Endometrium (tissue), 2 donors: ENCODE results near the gene APLF.
"Not testable (repeated sequence)": the region's sequence is repeated elsewhere in the genome, so short reads cannot be mapped to it uniquely, and the experiment has no call there.

Experiments used
- FAIRE-seq: peaks from 2 replicates; lab custom pipeline; 2012; peaks lifted over from hg19 to GRCh38; lab: Jason Lieb, UNC
- donor health status: control.
- donor health status: control.

The APLF gene

GRCh38 chr2:68529156-68529555 is 61.8 kb downstream of the APLF start:
- FAIRE-seq, result not testable (repeated sequence)

- not testable (repeated sequence) for FAIRE-seq
Measured at GRCh38 chr2:68529651-68530050, 62.3 kb downstream of the APLF start.

DNA sequence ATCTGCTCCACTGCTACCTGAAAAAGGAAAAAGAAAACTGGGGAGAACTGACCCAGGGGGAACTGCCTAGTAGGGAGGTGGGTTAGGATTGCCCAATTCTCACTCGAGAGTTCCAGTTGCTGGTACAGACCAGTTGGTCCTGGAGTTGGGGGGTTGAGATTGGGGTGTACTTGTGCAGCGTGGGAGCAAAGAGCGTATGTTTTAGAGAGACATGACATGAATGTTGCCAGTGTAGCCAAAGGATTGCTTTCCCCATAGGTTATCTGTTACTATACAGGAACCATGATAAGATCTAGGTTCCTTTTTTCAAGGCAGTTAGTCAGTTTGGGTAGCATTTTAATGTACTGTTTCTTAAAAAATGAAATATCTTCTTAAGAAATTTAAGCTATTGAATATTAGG is 68.6 kb downstream of the APLF start:
- FAIRE-seq, result no peak

DNA sequence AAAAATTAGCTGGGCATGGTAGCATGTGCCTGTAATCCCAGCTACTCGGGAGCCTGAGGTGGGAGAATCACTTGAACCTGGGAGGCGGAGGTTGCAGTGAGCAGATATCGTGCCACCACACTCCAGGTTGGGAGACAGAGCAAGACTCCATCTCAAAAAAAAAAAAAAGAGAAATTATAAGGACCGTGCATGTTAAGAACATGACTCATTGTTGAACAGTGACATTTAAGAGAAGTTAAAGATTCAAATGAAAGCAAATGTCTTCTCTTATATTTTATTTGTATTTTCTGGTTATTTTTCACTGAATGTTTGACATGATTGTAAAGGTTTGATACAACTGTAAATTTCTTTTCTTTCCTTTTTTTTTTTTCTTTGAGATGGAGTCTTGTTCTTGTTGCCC is 69.6 kb downstream of the APLF start:
- FAIRE-seq, result no peak

DNA sequence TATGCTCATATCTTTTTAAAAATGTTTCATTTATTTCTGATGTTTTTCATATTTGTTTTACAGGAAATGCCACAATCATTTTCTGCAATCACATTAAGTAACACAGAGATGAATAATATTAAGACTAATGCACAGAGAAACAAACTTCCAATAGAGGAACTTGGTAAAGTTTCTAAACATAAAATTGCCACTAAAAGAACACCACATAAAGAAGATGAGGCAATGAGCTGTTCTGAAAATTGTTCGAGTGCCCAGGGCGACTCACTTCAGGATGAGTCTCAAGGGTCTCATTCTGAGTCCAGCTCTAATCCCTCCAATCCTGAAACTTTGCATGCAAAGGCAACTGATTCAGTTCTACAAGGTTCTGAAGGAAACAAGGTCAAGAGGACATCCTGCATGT is 70.4 kb downstream of the APLF start:
- FAIRE-seq, result no peak

- FAIRE-seq, result no peak
Measured at GRCh38 chr2:68544811-68545210, 77.4 kb downstream of the APLF start.

- FAIRE-seq, result peak; percentile 53
Measured at GRCh38 chr2:68548396-68548795, 81.0 kb downstream of the APLF start.

DNA sequence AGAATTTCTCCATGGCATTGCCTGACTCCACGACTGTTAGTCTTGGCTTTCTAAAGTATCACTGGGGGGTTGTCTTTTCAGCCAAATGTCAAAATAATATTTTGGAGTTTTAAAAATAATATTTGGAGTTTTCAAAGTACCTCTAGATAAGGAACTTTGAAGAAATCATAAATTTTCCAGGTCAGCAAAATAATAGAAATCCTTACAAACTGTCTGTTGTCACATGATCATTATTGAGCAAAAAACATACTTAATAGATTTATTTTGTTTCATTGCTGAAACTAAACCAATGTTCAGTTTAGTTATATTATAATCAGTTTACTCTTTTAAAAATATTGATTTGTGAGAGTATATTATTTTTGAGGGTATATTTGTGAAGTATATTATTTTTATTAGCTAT is 85.7 kb downstream of the APLF start:
- FAIRE-seq, result no peak

DNA sequence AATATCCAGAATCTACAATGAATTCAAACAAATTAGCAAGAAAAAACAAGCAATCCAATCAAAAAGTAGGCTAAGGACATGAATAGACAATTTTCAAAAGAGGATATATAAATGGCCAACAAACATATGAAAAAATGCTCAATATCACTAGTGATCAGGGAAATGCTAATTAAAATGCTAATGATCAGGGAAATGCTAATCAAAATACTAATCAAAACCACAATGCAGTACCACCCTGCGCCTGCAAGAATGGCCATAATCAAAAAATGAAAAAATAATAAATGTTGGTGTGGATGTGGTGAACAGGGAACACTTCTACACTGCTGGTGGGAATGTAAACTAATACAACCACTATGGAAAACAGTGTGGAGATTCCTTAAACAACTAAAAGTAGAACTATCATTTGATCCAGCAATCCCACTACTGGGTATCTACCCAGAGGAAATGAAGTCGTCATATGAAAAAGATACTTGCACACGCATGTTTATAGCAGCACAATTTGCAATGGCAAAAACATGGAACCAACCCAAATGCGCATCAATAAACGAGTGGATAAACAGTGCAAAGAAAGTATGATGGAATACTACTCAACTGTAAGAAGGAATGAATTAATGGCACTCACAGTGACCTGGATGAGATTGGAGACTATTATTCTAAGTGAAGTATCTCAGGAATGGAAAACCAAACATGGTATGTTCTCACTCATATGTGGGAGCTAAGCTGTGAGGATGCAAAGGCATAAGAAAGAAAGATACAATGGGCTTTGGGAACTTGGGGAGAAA is 88.2 kb downstream of the APLF start:
- not testable (repeated sequence) for FAIRE-seq

DNA sequence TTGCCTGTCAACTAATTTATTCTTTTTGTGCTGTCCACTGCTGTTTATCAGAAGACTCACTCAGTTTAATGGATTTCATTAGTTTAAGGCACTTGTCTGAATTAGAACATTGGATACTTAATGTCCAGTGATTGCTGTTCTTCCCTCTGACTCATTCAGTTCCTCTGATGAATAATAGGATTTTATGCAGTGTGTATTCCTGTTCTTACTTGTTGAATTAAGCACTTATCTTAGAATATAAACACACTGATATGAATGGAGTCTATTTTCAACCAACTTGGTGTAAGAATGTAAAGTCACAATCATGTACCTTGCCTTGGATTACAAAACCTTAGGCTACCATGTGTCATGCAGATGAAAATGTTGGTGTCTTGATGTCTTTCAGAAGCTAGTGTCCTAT is 89.0 kb downstream of the APLF start:
- FAIRE-seq, result no peak

GRCh38 chr2:68558576-68558975 is 91.2 kb downstream of the APLF start:
- FAIRE-seq, result no peak

DNA sequence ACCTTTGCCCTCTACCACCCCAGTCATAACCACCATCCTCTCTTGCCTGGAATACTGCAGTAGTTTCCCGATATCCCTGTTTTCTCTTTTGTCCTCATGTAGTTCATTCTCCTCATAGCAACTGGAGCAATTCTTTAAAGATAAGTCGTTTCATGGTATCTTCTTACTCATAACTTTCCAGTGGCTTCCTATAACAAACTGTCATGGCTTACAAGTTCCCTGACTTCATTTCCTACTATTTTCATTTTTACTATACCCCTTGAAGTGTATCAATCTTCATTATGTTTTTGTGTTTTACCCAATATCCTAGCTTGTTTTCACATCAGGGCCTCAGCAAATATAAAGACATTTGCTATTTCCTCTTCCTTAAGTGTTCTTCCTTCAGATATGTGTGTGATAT is 92.3 kb downstream of the APLF start:
- FAIRE-seq, result no peak

GRCh38 chr2:68560545-68560944 is 93.2 kb downstream of the APLF start:
- no peak for FAIRE-seq

DNA sequence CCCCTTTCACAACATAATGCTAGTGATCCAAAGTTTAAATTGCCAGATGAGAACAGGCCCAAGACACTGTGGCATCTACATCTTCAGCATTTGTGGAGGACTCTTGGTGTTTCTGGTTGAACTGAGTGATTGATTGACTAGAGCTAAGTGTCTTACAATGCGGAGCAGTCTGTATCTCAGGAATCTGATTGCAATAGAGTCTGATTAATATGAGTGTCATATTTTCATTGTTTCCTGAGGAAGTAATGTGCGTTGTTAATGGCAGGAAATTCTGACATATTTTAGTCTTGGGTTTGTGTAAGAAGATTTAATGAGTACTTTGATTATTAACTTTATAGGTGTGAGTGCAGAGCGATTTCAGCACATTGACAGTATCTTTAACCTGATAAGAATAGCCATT is 94.0 kb downstream of the APLF start:
- FAIRE-seq, result no peak

DNA sequence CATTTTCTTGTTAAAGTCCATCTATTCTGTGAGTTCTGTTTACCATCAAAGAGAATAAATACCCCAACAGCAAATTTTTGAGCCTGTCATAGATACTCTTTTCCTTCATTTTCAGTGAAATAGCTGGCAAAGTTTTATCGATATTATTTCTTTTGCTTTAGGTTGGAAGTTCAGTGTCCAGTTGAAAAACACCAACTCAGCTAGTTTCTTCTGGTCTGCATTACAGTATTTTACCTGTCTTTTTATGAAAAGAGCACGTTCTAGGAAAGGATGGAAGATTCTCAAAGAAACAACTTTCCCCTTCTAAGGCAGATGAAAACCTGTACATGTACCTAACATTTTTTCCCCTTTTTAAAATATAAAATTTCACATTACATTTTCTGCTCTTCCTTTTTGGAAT is 95.5 kb downstream of the APLF start:
- no peak for FAIRE-seq

GRCh38 chr2:68564426-68564825 is 97.0 kb downstream of the APLF start:
- no peak for FAIRE-seq

DNA sequence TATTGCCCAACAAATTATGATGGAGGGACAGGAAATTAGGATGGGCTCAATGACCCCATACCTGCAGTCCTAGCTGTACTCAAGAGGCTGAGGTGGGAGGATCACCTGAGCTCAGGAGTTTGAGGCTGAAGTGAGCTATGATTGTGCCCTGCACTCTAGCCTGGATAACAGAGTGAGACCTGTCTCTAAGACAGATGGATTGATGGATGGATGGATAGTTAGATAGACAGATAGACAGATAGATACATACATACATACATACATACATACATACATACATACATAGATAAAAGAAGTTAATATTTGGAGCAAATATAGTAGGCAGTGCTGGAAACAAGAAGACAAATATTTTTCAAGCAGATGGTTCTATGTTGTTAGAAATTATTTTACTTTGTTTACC is 97.9 kb downstream of the APLF start:
- no peak for FAIRE-seq

DNA sequence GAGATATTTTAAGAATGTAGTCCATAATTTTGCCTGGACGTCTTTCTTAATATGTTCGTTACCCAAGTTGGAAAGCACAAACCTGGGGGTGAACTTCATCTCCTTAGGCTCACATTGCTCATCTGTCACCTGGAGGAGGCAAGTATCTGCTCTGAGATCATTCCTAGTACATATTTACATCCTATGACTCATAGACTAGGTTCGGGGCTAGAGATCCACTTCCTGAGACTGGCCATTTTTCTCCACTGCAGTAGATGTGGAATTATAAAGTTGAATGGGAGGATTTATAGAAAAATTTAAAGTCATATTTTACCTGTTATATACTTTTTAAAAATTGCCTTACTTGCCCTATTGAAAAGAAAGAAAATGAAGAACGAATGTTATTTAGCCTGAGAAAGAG is 98.5 kb downstream of the APLF start:
- no peak for FAIRE-seq

DNA sequence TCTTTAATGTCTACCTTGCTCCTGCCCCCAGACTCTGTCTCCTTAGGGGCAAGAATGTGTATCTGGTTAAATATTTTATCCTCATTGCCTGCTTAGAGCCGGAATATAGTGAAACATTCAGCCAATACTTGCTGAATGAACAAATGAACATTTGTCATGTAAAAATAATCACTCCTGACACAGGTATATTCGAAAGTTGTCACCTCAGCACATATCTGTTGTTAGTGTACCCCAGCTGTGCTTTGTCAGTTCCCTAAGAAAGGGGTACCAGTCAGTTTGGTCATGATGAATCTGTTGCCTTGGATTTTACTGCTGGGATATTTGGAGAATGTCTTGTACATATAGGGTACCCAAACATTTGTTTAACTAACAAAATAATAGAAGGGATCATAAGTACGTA is 99.0 kb downstream of the APLF start:
- FAIRE-seq, result no peak

DNA sequence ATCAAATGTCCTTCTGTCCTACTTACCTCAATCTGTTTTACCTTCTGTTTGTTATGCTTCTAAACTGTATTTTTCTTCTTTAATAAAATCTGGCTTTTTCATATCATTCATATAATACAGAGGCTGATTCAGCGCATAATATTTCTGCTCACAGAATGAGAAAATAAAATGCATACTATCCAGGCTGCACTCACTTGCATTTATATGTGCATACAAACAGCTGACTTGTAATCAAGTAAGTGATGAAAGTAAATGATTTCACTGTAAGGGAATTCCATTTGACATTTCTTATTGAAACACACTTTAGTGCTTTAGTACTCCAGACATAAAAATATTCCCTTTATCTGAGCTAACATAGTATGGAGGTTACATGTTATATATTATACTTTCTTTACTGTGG is 100.7 kb downstream of the APLF start:
- no peak for FAIRE-seq

DNA sequence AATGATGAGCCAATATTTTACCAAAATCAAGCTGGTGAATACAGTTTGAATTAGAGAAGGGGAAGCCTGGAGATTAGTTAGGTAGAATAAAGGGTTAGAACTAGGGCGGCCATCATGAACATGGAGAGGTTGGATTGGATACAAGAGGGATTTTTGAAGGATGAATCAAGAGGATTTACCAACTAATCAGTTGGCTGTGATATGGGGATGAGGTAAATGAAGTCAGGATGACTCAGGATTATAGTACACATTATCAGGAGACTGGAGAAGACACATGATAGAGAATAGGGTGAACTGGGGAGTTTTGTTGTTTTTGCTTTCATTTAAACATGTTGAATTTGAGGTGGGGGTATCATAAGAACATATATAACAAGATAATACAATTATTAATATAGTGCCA is 102.2 kb downstream of the APLF start:
- FAIRE-seq, result no peak

DNA sequence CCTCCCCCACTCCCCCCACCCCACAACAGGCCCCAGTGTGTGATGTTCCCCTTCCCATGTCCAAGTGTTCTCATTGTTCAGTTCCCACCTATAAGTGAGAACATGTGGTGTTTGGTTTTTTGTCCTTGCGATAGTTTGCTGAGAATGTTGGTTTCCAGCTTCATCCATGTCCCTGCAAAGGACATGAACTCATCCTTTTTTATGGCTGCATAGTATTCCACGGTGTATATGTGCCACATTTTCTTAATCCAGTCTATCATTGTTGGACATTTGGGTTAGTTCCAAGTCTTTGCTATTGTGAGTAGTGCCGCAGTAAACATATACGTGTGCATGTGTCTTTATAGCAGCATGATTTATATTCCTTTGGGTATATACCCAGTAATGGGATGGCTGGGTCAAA is 103.0 kb downstream of the APLF start:
- FAIRE-seq, result not testable (repeated sequence)

DNA sequence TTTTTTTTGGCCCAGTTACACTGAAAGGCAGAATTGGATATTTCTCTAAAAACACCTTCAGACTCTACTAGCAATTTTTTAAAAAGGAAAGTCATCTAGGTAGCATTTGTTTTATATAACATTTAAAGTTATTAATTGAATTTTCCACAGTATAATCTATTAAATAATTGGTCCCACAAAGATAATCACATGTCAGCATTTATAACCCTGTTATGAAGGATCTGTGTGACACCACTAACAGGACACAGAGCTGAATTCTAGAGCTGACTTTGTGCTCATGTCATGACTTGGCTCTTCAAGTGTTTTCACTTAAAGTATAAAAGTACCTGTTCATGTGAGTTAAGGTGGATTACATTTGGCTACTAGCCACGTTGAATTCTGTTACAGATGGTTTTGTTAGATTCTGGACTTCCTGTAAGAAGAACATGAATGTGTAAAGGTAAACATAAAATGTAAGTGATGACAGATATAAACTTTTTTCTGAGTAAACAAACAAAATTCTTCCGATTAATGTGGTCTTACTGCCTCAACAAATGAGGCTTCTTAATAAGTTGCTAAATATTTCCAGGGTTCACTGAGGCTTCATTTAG is 106.9 kb downstream of the APLF start:
- no peak for FAIRE-seq

DNA sequence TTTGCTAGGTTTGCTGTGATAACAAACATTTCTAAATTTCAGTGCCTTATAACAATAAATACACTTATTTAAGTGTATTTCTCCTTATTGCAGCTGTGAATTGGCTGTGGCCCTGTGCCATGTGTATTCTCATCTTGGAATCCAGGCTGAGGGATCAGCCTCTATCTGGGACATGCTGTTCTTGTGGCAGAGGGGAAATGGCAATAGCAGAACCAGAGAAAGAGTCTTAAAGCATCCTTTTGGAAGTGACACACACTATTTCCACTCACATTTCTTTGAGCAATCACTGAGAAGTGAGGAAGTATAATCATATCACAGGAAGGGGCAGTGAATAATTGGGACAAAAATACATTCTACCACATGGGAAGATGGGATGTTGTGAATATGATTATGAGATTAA is 109.8 kb downstream of the APLF start:
- FAIRE-seq, result no peak
